AG04450 (cell line): ENCODE data around the gene HPCAL1. TPM values are rescaled to one million over a fixed set of nuclear protein-coding genes. Genes with fewer than 3 reads are reported as not detected.
A peak's percentile ranks its signal among the peaks of the same experiment; 100 is the strongest.

Experiments
- CTCF ChIA-PET: fragments of 300-600, 350-600 bp; formaldehyde crosslinking; extraction: SDS; loops from one replicate; lab custom pipeline; 2022; ENCODE audit warnings: antibody characterized with exemption, inconsistent platforms; lab: Charles Lee
- POLR2A ChIA-PET: fragments of 350-600 bp; formaldehyde crosslinking; extraction: SDS; loops from one replicate; lab custom pipeline; 2021; ENCODE audit warnings: antibody characterized with exemption, inconsistent platforms; lab: Yijun Ruan, JAX
- DNase-seq: peaks from one replicate; pipeline ENCODE4 v3.0.0-alpha.2; 2011; ENCODE audit warnings: low read depth, low spot score
- H3K27ac ChIP-seq: one replicate; pipeline ENCODE4 v1.5.1; 2012; ENCODE audit warnings: low read depth, low read length, control low read depth
- H3K27me3 ChIP-seq: one replicate; pipeline ENCODE4 v1.6.0; 2012; ENCODE audit warnings: low read length; ENCODE audit not compliant: control insufficient read depth, insufficient read depth
- H3K4me3 ChIP-seq: 2 replicates; pipeline ENCODE4 v1.5.1; 2011; ENCODE audit warnings: mild to moderate bottlenecking, low read depth, low read length, control low read depth
- H3K9me3 ChIP-seq: 2 replicates; pipeline ENCODE4 v1.5.1; 2012; ENCODE audit warnings: low read length; ENCODE audit not compliant: control insufficient read depth, insufficient read depth
- polyA plus RNA-seq: library from polyadenylated mRNA; depleted of rRNA; stranded (reverse); fragments of >200 nt; gene quantifications from 2 replicates; pipeline ENCODE4 v1.2.3, GENCODE V29; 2011
- TF ChIP-seq, protein P1 (sequence below): IDR thresholded peaks from 2 replicates; pipeline ENCODE4 v1.5.1; 2011; ENCODE audit warnings: low read depth, low read length, control low read depth, inconsistent platforms

The HPCAL1 gene
- polyA plus RNA-seq, 1 experiment = 14.4 TPM

DNA sequence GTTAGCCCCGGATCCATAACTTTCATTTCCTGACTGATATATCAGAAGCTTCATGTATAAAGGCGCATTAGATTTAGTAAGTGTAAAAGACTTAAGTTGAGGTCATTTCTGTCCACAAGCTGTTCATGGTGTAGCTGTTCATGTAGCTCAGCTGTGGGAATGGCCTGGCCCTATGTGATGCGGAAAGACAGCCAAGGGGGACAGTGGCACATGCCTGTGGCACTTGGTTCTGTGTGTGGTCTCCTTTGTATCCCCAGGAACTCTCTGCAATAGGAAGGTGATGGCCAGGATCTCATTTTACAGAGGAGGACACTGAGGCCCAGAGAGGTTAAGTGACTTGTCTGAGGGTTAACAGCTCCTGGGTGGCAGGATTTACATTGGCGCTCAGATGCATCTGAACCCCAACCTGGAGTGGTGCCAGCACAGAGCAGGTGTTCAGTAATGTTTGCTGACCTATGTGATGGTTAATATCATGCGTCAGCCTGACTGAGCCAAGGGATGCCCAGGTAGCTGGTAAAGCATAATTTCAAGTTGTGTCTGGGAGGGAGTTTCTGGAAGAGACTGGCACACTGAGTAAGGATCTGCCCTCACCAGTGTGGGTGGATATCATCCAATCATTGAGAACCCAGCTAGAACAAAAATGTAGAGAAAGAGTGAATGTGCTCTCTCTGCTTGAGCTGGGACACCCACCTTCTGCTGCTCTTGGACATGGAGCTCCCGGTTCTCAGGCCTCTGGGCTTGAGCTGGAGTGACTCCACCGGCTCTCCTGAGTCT is 25.4 kb downstream of the HPCAL1 start:
- ChIA-PET POLR2A (no interaction called here), CTCF (no interaction called here)
- H3K9me3 ChIP-seq = peaks cover 3% of the 10 kb centered on the region; the same call in 1 of the 2 replicates

DNA sequence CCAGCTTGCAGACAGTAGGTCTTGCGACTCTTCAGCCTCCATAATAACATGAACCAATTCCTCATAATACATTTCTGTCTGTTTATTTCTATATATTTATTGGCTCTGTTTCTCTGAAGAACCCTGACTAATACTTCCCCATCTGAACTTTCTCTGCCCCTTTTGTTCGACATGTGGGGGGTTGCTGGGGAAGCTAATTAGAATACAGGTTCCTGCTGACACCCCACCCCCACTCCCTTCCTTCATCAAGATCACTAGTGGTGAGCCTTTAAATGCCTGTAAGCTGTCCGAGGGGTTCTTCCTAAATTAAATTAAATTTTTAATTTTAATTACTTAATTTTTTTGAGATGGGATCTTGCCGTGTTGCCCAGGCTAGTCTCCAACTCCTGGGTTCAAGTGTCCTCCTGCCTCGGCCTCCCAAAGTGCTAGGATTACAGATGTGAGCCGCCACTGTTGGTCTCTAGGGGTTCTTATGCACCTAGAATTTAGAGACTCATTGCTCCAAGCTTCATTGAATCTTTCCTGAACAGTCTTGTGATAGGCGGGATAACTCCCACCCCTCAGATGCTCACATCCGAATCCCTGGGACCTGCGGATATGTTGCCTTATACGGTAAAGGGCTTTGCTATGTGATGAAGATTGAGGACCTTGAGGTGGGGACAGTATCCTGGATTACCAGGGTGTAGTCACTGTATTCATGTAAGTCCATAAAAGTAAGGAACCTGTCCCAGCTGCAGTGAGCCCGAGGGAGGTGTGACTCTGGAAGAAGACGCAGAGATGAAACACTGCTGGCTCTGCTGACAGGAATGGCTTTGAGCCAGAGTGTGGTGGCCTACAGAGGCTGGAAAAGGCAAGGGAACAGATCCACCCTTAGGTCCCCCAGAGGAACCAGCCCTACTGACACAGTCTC is 26.2 kb downstream of the HPCAL1 start:
- TF ChIP-seq, protein P1, sequence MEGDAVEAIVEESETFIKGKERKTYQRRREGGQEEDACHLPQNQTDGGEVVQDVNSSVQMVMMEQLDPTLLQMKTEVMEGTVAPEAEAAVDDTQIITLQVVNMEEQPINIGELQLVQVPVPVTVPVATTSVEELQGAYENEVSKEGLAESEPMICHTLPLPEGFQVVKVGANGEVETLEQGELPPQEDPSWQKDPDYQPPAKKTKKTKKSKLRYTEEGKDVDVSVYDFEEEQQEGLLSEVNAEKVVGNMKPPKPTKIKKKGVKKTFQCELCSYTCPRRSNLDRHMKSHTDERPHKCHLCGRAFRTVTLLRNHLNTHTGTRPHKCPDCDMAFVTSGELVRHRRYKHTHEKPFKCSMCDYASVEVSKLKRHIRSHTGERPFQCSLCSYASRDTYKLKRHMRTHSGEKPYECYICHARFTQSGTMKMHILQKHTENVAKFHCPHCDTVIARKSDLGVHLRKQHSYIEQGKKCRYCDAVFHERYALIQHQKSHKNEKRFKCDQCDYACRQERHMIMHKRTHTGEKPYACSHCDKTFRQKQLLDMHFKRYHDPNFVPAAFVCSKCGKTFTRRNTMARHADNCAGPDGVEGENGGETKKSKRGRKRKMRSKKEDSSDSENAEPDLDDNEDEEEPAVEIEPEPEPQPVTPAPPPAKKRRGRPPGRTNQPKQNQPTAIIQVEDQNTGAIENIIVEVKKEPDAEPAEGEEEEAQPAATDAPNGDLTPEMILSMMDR = no peak
- no peak for DNase-seq
- H3K4me3 ChIP-seq = no peak overlapping the region
- POLR2A ChIA-PET = no interaction called here
- no peaks in the 10 kb centered on the region; the same call in 1 of the 2 replicates for H3K9me3 ChIP-seq
- H3K27ac ChIP-seq = no peak overlapping the region
- H3K27me3 ChIP-seq = no peaks in the 10 kb centered on the region
- CTCF ChIA-PET = no interaction called here

More for the DNA sequence above, 25.4 kb downstream of the HPCAL1 start:
- TF ChIP-seq, protein P1 = no peak
- Histone ChIP-seq H3K27me3 (no peaks in the 10 kb centered on the region), H3K4me3 (no peak overlapping the region), H3K27ac (no peak overlapping the region)
- DNase-seq = no peak

DNA sequence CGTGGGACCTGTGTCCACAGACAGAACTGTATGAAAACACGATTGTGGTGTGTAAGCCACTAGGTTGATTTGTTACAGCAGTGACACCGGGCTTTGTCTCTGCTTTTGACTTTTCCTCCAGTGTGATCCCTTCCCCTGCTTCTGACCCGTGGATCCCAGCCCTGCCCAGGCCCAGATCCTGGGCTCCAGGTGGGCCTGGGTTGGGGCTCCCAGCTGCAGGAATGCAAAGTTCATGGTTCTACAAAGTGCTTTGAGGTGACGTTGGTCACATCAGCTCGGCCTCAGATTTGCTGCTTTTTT is 26.8 kb downstream of the HPCAL1 start:
- no peak for DNase-seq
- TF ChIP-seq, protein P1 = no peak
- no peaks in the 10 kb centered on the region for H3K27me3 ChIP-seq
- ChIA-PET CTCF (no interaction called here), POLR2A (no interaction called here)
- no peaks in the 10 kb centered on the region; the same call in 1 of the 2 replicates for H3K9me3 ChIP-seq
- no peak overlapping the region for H3K4me3 ChIP-seq
- H3K27ac ChIP-seq = no peak overlapping the region

DNA sequence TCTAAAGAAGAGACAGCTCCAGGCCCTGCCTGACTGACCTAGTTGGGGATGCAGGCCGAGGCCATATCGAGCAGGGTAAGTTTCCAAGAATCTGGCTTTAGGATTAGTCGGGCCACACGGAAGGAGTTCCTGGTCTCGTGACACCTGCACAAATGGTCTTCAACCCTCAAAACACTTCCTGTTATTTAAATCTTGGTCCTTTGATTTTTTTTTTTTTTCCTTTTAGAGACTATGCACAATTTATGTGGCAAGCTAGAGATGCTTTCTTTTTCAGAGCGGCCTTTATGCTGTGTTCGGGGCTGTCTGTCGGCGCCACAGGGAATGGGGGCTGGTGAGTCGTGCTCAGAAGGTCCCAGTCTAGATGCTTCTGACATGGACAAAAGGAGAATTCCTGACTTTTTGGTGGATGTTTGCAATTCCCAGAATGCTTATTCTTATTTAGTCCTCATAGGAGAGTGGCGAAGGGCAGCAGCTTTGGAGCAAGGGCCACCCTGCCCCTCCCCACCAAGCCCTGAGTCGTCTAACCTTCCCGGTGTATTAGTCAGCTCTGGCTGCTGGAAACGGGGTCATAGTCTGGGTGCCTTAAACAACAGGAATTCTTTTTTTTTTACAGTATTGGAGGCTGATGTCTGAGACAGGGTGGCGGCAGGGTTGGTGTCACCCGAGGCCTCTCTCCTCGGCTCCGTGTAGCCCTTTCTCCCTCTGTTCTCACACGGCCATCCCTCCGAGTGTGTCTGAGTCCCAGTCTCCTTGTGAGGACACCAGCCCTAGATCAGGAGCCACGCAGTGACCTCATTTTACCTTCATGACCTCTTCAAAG is 27.4 kb downstream of the HPCAL1 start:
- POLR2A ChIA-PET = no interaction called here
- Histone ChIP-seq H3K9me3 (peaks cover 4% of the 10 kb centered on the region), H3K4me3 (no peak overlapping the region), H3K27me3 (no peaks in the 10 kb centered on the region), H3K27ac (peak overlapping the region; percentile 11)
- TF ChIP-seq, protein P1 = no peak
- CTCF ChIA-PET = interaction anchor here (0.7 kb wide), 1 partner anchor 78 kb away, joined by 3 read pairs; no protein-coding TSS in a partner anchor
- no peak for DNase-seq
